Naive B cell (primary cell): ENCODE measurements around the gene UNC80. TPM values are rescaled to one million over a fixed set of nuclear protein-coding genes. Genes with fewer than 3 reads are reported as not detected.

Source experiments
- polyA plus RNA-seq, 6 donors: library from polyadenylated mRNA; unstranded; fragments of 300-500 nt; fragmentation: Illumina TruSeq; gene quantifications; one replicate each; pipeline ENCODE4 v1.2.3, GENCODE V29; 2021; ENCODE audit warnings: low read depth in 6 of 6

The UNC80 gene
- polyA plus RNA-seq, 6 donors from 2014 or later = not detected

Other genes starting within 250 kb of the UNC80 start
- 10 to 100 TPM; 15.9 to 24.0 (median 19.5) TPM for gene RPE, start 230.8 kb downstream of the UNC80 start, polyA plus RNA-seq